H9 (cell line): ENCODE measurements around the gene RABL6. TPM values are rescaled to one million over a fixed set of nuclear protein-coding genes. Genes with fewer than 3 reads are reported as not detected.

ENCODE experiments used
- DNase-seq: peaks from one replicate; pipeline ENCODE4 v3.0.0-alpha.2; 2017
- H2AFZ ChIP-seq: one replicate; pipeline ENCODE4 v1.6.1; 2013; ENCODE audit warnings: mild to moderate bottlenecking, low read length, control low read depth, moderate library complexity
- H2AK5ac ChIP-seq: 2 replicates; pipeline ENCODE4 v1.6.1; 2013; ENCODE audit warnings: low read length, control low read depth, mixed read lengths; ENCODE audit not compliant: insufficient read length
- H2BK120ac ChIP-seq: one replicate; pipeline ENCODE4 v1.6.1; 2013; ENCODE audit warnings: low read depth, mild to moderate bottlenecking, low read length, control low read depth, inconsistent platforms; ENCODE audit not compliant: poor library complexity, severe bottlenecking
- H2BK12ac ChIP-seq: 2 replicates; pipeline ENCODE4 v1.6.1; 2013; ENCODE audit warnings: low read length, control low read depth, mixed read lengths, low read depth; ENCODE audit not compliant: insufficient read length
- H2BK15ac ChIP-seq: 2 replicates; pipeline ENCODE4 v1.6.1; 2013; ENCODE audit warnings: low read depth, low read length, control low read depth
- H2BK20ac ChIP-seq: one replicate; pipeline ENCODE4 v1.6.1; 2013; ENCODE audit warnings: low read depth, mild to moderate bottlenecking, low read length, control low read depth, inconsistent platforms; ENCODE audit not compliant: poor library complexity, severe bottlenecking
- H2BK5ac ChIP-seq: 2 replicates; pipeline ENCODE4 v1.6.1; 2013; ENCODE audit warnings: low read length, control low read depth, mixed read lengths; ENCODE audit not compliant: insufficient read length
- H3K14ac ChIP-seq: 2 replicates; pipeline ENCODE4 v1.6.1; 2013; ENCODE audit warnings: low read length, control low read depth; ENCODE audit not compliant: insufficient read depth
- H3K18ac ChIP-seq: 2 replicates; pipeline ENCODE4 v1.6.1; 2013; ENCODE audit warnings: low read depth, mild to moderate bottlenecking, mixed read lengths, low read length, control low read depth; ENCODE audit not compliant: insufficient read length
- H3K23ac ChIP-seq: 2 replicates; pipeline ENCODE4 v1.6.1; 2013; ENCODE audit warnings: low read length, control low read depth, mixed read lengths, low read depth; ENCODE audit not compliant: insufficient read length
- H3K23me2 ChIP-seq: 2 replicates; pipeline ENCODE4 v1.6.1; 2013; ENCODE audit warnings: low read depth, mild to moderate bottlenecking, mixed read lengths, low read length, control low read depth; ENCODE audit not compliant: insufficient read length, poor library complexity, severe bottlenecking
- H3K27ac ChIP-seq: 2 replicates; pipeline ENCODE4 v1.5.1; 2013; ENCODE audit warnings: low read length, control low read depth, mixed read lengths, low read depth; ENCODE audit not compliant: insufficient read length
- H3K27me3 ChIP-seq: 2 replicates; pipeline ENCODE4 v1.6.1; 2013; ENCODE audit warnings: low read length, control low read depth, inconsistent platforms; ENCODE audit not compliant: insufficient read depth
- H3K4ac ChIP-seq: 2 replicates; pipeline ENCODE4 v1.6.1; 2013; ENCODE audit warnings: low read depth, mild to moderate bottlenecking, control low read depth, inconsistent platforms, low read length, moderate library complexity
- H3K4me1 ChIP-seq: 2 replicates; pipeline ENCODE4 v1.6.1; 2013; ENCODE audit warnings: low read length, control low read depth, inconsistent platforms; ENCODE audit not compliant: insufficient read depth
- H3K4me2 ChIP-seq: 2 replicates; pipeline ENCODE4 v1.6.1; 2013; ENCODE audit warnings: low read length, control low read depth, mixed read lengths; ENCODE audit not compliant: insufficient read length, insufficient read depth
- H3K56ac ChIP-seq: 2 replicates; pipeline ENCODE4 v1.6.1; 2013; ENCODE audit warnings: low read depth, mild to moderate bottlenecking, mixed read lengths, low read length, control low read depth; ENCODE audit not compliant: insufficient read length
- H3K79me1 ChIP-seq: 2 replicates; pipeline ENCODE4 v1.6.1; 2013; ENCODE audit warnings: low read depth, mild to moderate bottlenecking, moderate library complexity, low read length, control low read depth, inconsistent platforms; ENCODE audit not compliant: insufficient read depth, poor library complexity, severe bottlenecking
- H3K79me2 ChIP-seq: 2 replicates; pipeline ENCODE4 v1.6.1; 2013; ENCODE audit warnings: low read length, control low read depth, inconsistent platforms; ENCODE audit not compliant: insufficient read depth
- H3K9ac ChIP-seq: 2 replicates; pipeline ENCODE4 v1.6.1; 2013; ENCODE audit warnings: low read length, control low read depth, mixed read lengths; ENCODE audit not compliant: insufficient read length; ENCODE audit errors: extremely low read depth
- H3K9me3 ChIP-seq: one replicate; pipeline ENCODE4 v1.6.1; 2013; ENCODE audit warnings: low read depth, low read length, inconsistent platforms; ENCODE audit not compliant: control insufficient read depth
- H3T11ph ChIP-seq: one replicate; pipeline ENCODE4 v1.6.1; 2013; ENCODE audit warnings: mild to moderate bottlenecking, low read length, control low read depth, inconsistent platforms
- H4K20me1 ChIP-seq: one replicate; pipeline ENCODE4 v1.6.1; 2013; ENCODE audit not compliant: control insufficient read depth, insufficient read length, insufficient read depth
- H4K5ac ChIP-seq: 2 replicates; pipeline ENCODE4 v1.6.1; 2013; ENCODE audit warnings: low read depth, mild to moderate bottlenecking, mixed read lengths, low read length, control low read depth; ENCODE audit not compliant: insufficient read length
- H4K8ac ChIP-seq: replicated peaks from 2 replicates; pipeline ENCODE4 v1.6.1; 2013; ENCODE audit warnings: low read length, control low read depth, mixed read lengths, low read depth; ENCODE audit not compliant: insufficient read length
- H4K91ac ChIP-seq: 2 replicates; pipeline ENCODE4 v1.6.1; 2013; ENCODE audit warnings: low read depth, mild to moderate bottlenecking, moderate library complexity, mixed read lengths, low read length, control low read depth; ENCODE audit not compliant: insufficient read length
- H3K27ac Mint-ChIP-seq, 3 experiments: 2 replicates in 2 of 3; 3 replicates in 1 of 3; pipeline ENCODE4 v1.8.0; 2020 to 2021; ENCODE audit warnings: mixed read lengths in 3 of 3, mild to moderate bottlenecking in 1 of 3, moderate library complexity in 1 of 3
- H3K27me3 Mint-ChIP-seq: 2 replicates; pipeline ENCODE4 v1.8.0; 2021; ENCODE audit warnings: low read depth, mild to moderate bottlenecking, moderate library complexity, mixed read lengths
- H3K36me3 Mint-ChIP-seq, 3 experiments: 2 replicates in 2 of 3; 3 replicates in 1 of 3; pipeline ENCODE4 v1.8.0; 2020 to 2021; ENCODE audit warnings: low read depth in 3 of 3, mixed read lengths in 3 of 3; ENCODE audit not compliant: insufficient read depth in 1 of 3
- H3K4me1 Mint-ChIP-seq, 2 experiments: 2 replicates each; pipeline ENCODE4 v1.8.0; 2020; ENCODE audit warnings: mixed read lengths in 2 of 2
- H3K4me3 Mint-ChIP-seq, 2 experiments: 2 replicates in 1 of 2; 3 replicates in 1 of 2; pipeline ENCODE4 v1.8.0; 2020 to 2021; ENCODE audit warnings: mild to moderate bottlenecking in 2 of 2, mixed read lengths in 2 of 2, moderate library complexity in 1 of 2
- H3K9me3 Mint-ChIP-seq, 2 experiments: 2 replicates in 1 of 2; 3 replicates in 1 of 2; pipeline ENCODE4 v1.8.0; 2020; ENCODE audit warnings: mild to moderate bottlenecking in 2 of 2, mixed read lengths in 2 of 2, moderate library complexity in 1 of 2
- WGBS: extraction: QIAGEN DNeasy Blood & Tissue Kit; methylation state at CpG from one replicate; pipeline ENCODE4 v1.1.7; 2013; ENCODE audit warnings: missing lambda C conversion rate, low lambda C conversion rate, mixed read lengths; ENCODE audit not compliant: insufficient read length; ENCODE audit errors: extremely low coverage; 5-methylcytosine and 5-hydroxymethylcytosine counted together
- total RNA-seq: library from RNA; stranded (reverse); gene quantifications from 2 replicates; pipeline ENCODE4 v1.2.1, GENCODE V29; 2021
- TF ChIP-seq, protein P1 (sequence below): fragments of 200-600 bp; sonication (generic); conservative IDR thresholded peaks from 3 replicates; pipeline ENCODE4 v1.8.0; 2021; ENCODE audit warnings: antibody characterized with exemption, mild to moderate bottlenecking

RABL6 gene
- total RNA-seq, 1 experiment from 2014 or later = 108 TPM

DNA sequence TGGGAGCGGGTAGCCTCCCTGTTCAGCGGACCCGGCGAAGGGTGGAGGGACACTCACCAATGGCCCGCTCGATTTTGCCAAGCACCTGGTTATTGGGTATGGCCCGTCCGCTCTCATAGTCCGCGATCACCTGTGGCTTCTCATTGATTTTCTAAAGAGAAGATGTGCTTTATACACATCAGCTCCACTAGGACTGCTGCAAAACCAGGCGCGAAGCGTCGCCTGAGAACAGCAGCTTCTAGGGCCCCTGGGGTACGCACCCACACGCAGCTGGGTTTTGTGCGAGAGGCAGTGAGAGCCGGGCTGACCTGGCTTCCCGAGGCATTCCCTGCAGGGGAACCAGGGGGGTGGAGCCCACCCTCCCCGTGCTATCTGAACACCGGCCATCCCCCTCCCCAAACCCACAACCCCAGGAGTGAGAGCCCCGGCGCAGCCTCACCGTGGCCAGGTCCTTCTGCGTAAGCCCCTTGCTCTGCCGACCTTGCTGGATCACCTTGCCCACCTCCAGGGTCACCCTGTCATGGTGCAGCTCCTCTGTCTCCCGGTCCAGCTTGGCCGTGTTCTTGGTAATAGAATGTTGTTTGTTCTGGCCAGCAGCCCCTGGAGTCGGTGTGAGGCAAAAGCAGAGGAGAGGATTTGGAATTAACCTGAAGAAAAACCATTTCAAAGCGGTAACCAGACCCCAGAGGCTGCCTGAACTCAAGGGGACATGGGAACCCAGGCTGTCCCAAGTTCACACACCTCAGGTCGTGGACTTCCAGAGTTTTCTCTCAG, 55.3 kb downstream of the RABL6 start:
- no peaks in the 10 kb centered on the region for H3K27me3 ChIP-seq
- Mint-ChIP-seq H3K9me3 (peaks cover 6 to 12% of the 10 kb centered on the region in 2 experiments), H3K4me1 (peaks cover 5 to 6% of the 10 kb centered on the region in 2 experiments), H3K27ac (no peak overlapping the region), H3K36me3 (peaks cover 18 to 50% (median 44%) of the 10 kb centered on the region in 3 experiments), H3K4me3 (no peak overlapping the region), H3K27me3 (peaks cover 2% of the 10 kb centered on the region)
- no peak overlapping the region for H2AK5ac ChIP-seq
- no peaks in the 10 kb centered on the region for H3K9me3 ChIP-seq
- 0 out of 2 replicates have a peak, but pooled peaks cover 3% of the 10 kb centered on the region for H3K4me1 ChIP-seq
- no peak overlapping the region for H3K27ac ChIP-seq
- no peak overlapping the region for H2BK120ac ChIP-seq
- no peak overlapping the region for H2BK5ac ChIP-seq
- peaks cover 2% of the 10 kb centered on the region; the same call in 1 of the 2 replicates for H3K79me2 ChIP-seq
- no peak overlapping the region for H3T11ph ChIP-seq
- TF ChIP-seq, protein P1, sequence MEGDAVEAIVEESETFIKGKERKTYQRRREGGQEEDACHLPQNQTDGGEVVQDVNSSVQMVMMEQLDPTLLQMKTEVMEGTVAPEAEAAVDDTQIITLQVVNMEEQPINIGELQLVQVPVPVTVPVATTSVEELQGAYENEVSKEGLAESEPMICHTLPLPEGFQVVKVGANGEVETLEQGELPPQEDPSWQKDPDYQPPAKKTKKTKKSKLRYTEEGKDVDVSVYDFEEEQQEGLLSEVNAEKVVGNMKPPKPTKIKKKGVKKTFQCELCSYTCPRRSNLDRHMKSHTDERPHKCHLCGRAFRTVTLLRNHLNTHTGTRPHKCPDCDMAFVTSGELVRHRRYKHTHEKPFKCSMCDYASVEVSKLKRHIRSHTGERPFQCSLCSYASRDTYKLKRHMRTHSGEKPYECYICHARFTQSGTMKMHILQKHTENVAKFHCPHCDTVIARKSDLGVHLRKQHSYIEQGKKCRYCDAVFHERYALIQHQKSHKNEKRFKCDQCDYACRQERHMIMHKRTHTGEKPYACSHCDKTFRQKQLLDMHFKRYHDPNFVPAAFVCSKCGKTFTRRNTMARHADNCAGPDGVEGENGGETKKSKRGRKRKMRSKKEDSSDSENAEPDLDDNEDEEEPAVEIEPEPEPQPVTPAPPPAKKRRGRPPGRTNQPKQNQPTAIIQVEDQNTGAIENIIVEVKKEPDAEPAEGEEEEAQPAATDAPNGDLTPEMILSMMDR = no peak
- no peaks in the 10 kb centered on the region for H4K20me1 ChIP-seq
- no peak overlapping the region for H4K8ac ChIP-seq
- H4K91ac ChIP-seq = no peak overlapping the region
- no peak overlapping the region for H4K5ac ChIP-seq
- H3K4ac ChIP-seq = no peak overlapping the region
- DNase-seq = no peak
- H3K79me1 ChIP-seq = peaks cover 2% of the 10 kb centered on the region
- no peak overlapping the region for H2AFZ ChIP-seq
- no peak overlapping the region for H3K56ac ChIP-seq
- WGBS = no CpG with 5 or more reads among the region's 31 CpGs
- peaks cover 4% of the 10 kb centered on the region for H3K23me2 ChIP-seq
- no peak overlapping the region for H3K23ac ChIP-seq
- H2BK20ac ChIP-seq = no peak overlapping the region
- H3K14ac ChIP-seq = no peak overlapping the region
- H2BK15ac ChIP-seq = no peak overlapping the region
- no peak overlapping the region for H3K4me2 ChIP-seq
- H2BK12ac ChIP-seq = no peak overlapping the region
- no peak overlapping the region for H3K18ac ChIP-seq
- no peak overlapping the region for H3K9ac ChIP-seq
